ENCODE results near the gene SLC6A12. TPM values are rescaled to one million over a fixed set of nuclear protein-coding genes. Genes with fewer than 3 reads are reported as not detected.

Gene SLC6A12
- total RNA-seq, 2 donors from 2014 or later = 0.70 to 1.3 TPM

DNA sequence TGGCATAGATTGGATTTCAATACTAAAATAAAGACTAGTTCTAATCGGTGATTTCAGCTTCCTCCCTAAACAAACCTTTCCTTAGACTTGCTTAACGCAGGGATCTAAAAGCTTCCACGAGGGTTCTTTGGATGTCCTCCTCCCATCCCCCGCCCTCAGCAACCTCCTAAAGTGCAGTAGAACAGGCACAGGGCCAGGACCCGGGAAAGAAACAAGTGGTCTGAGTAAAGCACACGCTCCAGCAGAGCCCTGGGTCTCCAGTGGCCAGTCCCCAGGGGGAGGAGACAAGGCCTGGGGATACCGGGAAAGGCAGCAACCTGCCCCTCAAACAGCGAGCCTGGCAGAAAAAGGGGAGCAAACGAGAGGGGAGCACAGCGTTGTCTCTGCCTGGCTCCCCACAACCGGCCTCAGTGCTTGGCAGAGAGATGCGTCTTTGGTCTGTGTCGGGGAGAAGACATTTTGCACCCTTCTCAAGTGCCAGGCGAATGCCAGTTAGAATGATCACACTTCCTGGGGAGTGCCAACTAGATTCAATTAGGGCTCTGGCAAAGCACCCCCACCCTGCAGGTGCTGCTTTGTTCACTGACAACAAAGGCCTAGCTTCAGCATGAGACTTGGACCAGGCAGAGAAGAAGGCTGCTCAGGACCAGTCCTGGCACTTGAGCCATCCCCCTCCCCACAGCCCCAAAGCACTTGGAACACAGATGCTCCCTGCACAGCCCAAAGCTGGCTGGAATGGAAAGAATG, 17.1 kb upstream of the SLC6A12 start:
- H3K4me3 Mint-ChIP-seq = no peak overlapping the region
- H3K36me3 Mint-ChIP-seq (ENCODE audit: insufficient read depth in 2 of 2) = peaks cover 0 to 2% of the 10 kb centered on the region in 2 donors
- no peak for DNase-seq
- H3K9me3 Mint-ChIP-seq = peaks cover 1 to 3% of the 10 kb centered on the region in 2 donors
- ATAC-seq (replicated peaks in 1 of 2) = no peak
- H3K27ac Mint-ChIP-seq = no peak overlapping the region
- no peaks in the 10 kb centered on the region for H3K4me1 Mint-ChIP-seq (ENCODE audit: low read depth)
- peaks cover 9% of the 10 kb centered on the region for H3K27me3 Mint-ChIP-seq (ENCODE audit: low read depth)

DNA sequence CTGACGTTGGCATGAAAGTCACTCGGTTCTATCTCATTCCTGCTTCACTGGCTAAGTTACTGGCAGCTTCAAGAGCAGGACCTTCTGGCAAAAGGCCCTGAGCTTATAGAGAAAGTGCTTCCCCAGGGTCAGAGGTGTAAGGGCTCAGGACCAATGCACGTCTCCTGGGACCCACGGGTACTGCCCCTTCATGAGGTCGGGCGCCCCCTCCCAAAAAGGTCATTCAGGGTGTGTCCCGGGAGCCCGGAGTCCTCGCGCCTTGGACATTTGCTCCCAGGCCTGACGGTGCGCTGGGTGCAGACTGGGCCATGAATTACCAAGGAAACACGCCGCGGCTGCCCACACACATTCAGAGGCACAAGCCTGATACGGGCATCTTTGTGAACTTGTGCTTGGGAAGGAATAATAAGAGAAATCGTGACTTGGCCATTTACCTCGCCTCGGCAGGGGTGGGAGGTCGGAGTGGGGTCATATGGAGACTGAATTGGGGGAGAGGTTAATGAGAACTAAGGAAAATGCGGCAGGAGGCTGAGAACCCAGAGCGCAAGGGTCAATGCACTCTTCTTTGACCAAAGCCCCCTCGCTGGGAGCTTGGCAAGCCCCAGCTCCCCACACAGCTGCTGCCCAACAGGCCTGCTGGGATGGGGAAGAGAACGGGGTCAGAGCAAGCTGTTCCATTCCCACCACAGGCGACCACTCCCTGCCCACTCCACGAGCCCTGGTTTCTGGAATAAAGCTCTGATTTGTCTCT, 15.7 kb upstream of the SLC6A12 start:
- Mint-ChIP-seq H3K4me1 (ENCODE audit: low read depth) (no peaks in the 10 kb centered on the region), H3K4me3 (no peak overlapping the region), H3K9me3 (no peaks in the 10 kb centered on the region), H3K27ac (no peak overlapping the region), H3K36me3 (ENCODE audit: insufficient read depth in 2 of 2) (no peaks in the 10 kb centered on the region), H3K27me3 (ENCODE audit: low read depth) (peaks cover 9% of the 10 kb centered on the region)
- DNase-seq (no peak), ATAC-seq (replicated peaks in 1 of 2) (no peak)

DNA sequence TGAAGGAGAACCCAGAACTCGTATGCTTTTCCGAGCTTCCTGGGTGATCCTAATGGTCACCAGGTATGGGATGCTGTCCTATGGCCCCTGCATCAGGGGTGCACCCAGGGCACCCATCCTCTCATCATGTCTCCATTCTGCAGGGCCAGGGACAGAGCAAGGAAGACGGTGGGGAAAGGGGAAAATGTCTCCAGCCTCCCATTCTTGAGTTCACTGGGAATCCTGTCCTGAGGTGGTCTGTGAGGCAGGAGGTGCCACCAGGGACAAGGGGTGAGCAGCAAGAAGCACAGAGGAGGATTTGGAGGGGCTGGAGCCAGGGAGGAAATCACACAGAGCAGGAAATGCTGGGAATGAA, 14.9 kb upstream of the SLC6A12 start:
- Mint-ChIP-seq H3K36me3 (ENCODE audit: insufficient read depth in 2 of 2) (no peaks in the 10 kb centered on the region), H3K4me1 (ENCODE audit: low read depth) (no peaks in the 10 kb centered on the region), H3K4me3 (no peak overlapping the region), H3K9me3 (no peaks in the 10 kb centered on the region), H3K27ac (no peak overlapping the region), H3K27me3 (ENCODE audit: low read depth) (peaks cover 9% of the 10 kb centered on the region)
- ATAC-seq (replicated peaks in 1 of 2) (no peak), DNase-seq (no peak)

DNA sequence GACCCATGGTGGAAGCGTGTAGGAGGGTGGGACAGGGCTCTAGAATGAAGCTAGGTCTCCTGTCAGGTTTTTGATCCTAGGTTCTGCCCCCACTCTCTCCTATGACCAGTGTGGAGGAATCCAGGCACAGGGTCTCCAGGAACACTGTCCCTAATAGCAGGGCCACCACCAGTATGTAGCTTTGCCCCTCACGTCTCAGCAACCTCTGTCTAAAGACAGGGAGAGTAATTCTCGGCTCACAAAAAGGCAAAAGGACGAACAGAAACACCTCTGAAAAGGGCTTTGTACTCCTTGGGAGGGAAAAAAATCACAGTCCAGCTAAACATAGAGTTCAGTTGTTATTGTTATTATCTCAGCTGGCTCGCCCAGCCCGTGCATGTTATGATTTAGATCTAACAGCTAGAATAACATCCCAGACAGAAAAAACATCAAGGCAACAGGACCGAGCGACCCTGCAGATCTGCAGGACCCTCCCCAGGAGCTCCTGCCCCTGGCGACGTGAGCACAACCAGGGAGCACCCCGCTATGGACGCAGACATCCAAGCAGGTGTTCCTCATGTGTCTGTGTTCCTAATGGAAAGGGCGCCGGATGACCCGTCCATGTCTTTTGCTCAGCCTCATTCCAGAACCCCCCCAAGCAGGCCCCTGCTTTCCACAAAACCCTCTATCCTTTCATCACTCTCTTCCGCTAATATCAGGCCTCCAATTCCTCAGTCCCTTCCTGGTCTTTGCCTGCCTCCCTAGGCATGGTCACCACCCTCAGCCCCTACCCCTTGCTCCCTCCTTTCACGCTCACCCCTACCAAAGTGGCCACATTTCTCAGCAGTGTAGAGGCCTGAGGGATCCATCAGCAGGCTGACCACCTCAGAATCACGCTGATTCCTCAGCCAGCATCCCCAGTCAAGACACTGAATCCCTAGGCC, 14.2 kb upstream of the SLC6A12 start:
- no peak overlapping the region for H3K4me3 Mint-ChIP-seq
- DNase-seq (no peak), ATAC-seq (replicated peaks in 1 of 2) (no peak)
- no peaks in the 10 kb centered on the region for H3K9me3 Mint-ChIP-seq
- H3K4me1 Mint-ChIP-seq (ENCODE audit: low read depth) = no peaks in the 10 kb centered on the region
- no peaks in the 10 kb centered on the region for H3K36me3 Mint-ChIP-seq (ENCODE audit: insufficient read depth in 2 of 2)
- peaks cover 9% of the 10 kb centered on the region for H3K27me3 Mint-ChIP-seq (ENCODE audit: low read depth)
- no peak overlapping the region for H3K27ac Mint-ChIP-seq

DNA sequence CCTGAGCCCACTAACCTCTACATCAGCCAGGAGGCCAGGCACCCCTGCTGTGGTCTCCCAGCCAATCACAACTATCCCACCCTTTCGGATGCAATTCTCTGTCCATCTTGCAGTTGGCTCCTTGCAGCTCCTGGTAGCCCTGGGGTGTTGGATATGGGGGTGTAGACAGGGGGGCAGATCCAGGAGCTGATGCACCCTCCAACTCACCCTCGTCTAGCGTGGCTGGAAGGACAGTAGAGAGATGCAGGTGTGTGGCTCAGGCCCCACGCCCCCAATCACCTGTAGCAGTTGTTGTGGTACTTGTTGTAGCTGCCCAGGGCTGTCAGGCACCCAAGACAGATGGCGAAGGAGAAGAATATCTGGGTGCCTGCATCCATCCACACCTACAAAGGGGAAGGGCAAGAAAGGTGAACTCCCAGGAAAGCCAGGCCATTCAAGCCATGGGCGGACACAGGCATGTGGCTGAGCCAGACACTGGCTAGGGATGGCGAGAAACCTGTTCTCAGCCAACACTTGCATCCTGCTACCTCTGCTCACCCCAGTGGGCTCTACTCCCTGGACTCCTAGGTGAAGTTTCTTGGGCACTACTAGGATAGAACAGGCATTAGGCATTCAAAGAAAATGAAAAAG, 13.4 kb upstream of the SLC6A12 start:
- Mint-ChIP-seq H3K4me3 (no peak overlapping the region), H3K36me3 (ENCODE audit: insufficient read depth in 2 of 2) (no peaks in the 10 kb centered on the region), H3K4me1 (ENCODE audit: low read depth) (no peaks in the 10 kb centered on the region), H3K27ac (no peak overlapping the region), H3K27me3 (ENCODE audit: low read depth) (peaks cover 9% of the 10 kb centered on the region), H3K9me3 (no peaks in the 10 kb centered on the region)
- DNase-seq (no peak), ATAC-seq (replicated peaks in 1 of 2) (no peak)

DNA sequence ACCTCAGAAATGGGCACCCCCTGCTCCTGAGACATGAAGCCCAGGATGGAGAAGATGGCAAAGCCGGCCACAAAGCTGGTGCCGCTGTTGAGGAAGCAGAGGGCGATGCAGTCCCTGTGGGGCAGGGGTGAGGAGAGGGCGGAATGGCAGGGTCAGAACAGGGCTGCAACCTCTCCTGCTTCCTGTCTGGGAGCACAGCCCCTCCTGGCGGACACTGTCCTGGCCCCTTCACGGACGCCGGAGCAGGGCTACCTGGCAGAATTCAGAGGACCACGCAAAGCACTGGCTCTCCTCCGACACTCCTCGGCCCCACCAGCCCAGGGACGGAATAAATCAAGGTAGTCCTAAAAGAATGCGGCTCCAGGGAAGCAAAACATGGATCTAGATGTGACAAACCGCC, 12.4 kb upstream of the SLC6A12 start:
- H3K27ac Mint-ChIP-seq = no peak overlapping the region
- no peaks in the 10 kb centered on the region for H3K36me3 Mint-ChIP-seq (ENCODE audit: insufficient read depth in 2 of 2)
- DNase-seq (no peak), ATAC-seq (replicated peaks in 1 of 2) (no peak)
- no peaks in the 10 kb centered on the region for H3K9me3 Mint-ChIP-seq
- H3K27me3 Mint-ChIP-seq (ENCODE audit: low read depth) = peaks cover 9% of the 10 kb centered on the region
- H3K4me3 Mint-ChIP-seq = no peak overlapping the region
- H3K4me1 Mint-ChIP-seq (ENCODE audit: low read depth) = no peaks in the 10 kb centered on the region

DNA sequence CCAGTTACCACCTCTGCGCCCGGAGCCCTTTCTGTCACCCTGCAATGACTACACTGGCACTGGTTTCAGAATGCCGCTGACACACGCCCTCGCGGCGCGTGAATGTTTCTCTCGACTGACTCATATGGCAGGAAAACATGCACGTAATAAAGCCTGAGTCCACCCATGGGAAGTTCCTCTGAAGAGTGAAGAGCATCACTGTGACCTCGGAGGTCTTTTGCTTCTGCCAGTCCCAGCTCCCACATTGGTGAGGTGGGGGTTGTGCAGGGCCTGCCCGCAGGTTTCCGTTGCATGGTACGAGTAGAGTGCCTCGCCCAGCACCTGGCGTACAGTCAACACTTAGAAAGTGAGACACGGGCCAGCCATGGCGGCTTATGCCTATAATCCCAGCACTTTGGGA, 11.1 kb upstream of the SLC6A12 start:
- Mint-ChIP-seq H3K9me3 (no peaks in the 10 kb centered on the region), H3K4me1 (ENCODE audit: low read depth) (no peaks in the 10 kb centered on the region), H3K27ac (no peak overlapping the region), H3K27me3 (ENCODE audit: low read depth) (peaks cover 9% of the 10 kb centered on the region), H3K36me3 (ENCODE audit: insufficient read depth in 2 of 2) (no peaks in the 10 kb centered on the region), H3K4me3 (no peak overlapping the region)
- ATAC-seq (replicated peaks in 1 of 2) = peak in 1 of 2 donors; percentile 29
- peak in 1 of 2 donors; percentile 8 for DNase-seq

DNA sequence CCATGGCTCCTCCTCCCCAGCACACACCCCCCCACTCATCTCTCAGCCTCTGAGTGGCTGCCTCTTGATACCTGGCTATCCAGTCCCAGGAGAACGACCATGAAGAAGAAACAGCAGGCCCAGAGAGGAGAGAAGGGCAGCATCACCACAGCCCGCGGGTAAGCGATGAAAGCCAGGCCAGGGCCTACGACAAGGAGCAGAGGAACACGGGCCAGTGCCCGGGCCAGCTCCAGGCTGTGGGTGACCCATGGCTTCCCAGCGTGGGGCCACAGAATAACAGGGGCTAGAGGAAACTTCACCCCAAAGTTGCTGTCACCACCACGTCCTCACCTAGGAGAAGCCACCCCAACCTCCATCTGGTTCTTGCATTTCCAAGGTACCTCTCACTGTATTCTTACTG, 10.4 kb upstream of the SLC6A12 start:
- Mint-ChIP-seq H3K27ac (no peak overlapping the region), H3K27me3 (ENCODE audit: low read depth) (peaks cover 9% of the 10 kb centered on the region), H3K36me3 (ENCODE audit: insufficient read depth in 2 of 2) (no peaks in the 10 kb centered on the region), H3K4me1 (ENCODE audit: low read depth) (no peaks in the 10 kb centered on the region), H3K4me3 (no peak overlapping the region), H3K9me3 (no peaks in the 10 kb centered on the region)
- no peak for ATAC-seq (replicated peaks in 1 of 2)
- DNase-seq = no peak

DNA sequence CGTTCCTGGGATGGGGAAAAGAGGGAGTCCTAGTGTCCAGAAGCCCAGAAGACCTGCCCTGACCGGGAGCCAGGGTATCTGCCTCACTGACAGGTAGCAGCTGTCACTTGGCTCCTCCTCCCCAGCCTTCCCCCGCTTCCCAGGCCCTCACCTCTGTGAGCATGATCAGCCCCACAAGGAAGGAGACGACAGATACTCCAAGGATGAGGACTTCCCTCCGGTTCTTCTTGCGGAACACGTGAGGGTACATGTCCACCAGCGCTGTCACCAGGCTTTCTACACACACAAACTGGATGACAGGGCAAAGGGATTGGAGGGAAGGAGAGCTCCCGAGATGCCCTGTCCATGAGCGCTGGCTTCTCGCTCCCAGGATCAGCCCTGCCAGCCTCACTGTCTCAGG, 9.9 kb upstream of the SLC6A12 start:
- Mint-ChIP-seq H3K4me1 (ENCODE audit: low read depth) (no peaks in the 10 kb centered on the region), H3K9me3 (no peaks in the 10 kb centered on the region), H3K27me3 (ENCODE audit: low read depth) (peaks cover 6% of the 10 kb centered on the region), H3K27ac (no peak overlapping the region), H3K4me3 (no peak overlapping the region), H3K36me3 (ENCODE audit: insufficient read depth in 2 of 2) (no peaks in the 10 kb centered on the region)
- no peak for ATAC-seq (replicated peaks in 1 of 2)
- no peak for DNase-seq

DNA sequence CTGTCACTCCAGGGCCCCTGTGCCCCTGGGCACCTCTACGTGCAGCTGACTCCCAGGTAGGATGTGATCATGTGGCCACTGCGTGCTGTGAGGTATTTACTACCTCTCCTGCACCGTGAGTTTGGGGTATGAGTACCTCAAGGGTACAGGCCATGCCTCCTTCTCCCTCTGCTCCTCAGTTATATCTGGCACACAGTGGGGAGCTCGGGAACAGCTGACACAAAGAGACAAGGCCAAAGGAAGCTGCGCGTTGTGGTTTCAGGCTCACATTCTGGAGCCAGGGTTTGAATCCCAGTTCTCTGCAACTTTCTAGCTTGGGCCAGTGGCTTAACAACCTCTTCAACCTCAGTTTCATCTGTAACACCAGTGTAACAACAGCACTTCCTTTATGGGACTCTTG, 7.8 kb upstream of the SLC6A12 start:
- ATAC-seq (replicated peaks in 1 of 2) = no peak
- Mint-ChIP-seq H3K27ac (no peak overlapping the region), H3K36me3 (ENCODE audit: insufficient read depth in 2 of 2) (no peaks in the 10 kb centered on the region), H3K4me3 (no peak overlapping the region), H3K9me3 (no peaks in the 10 kb centered on the region), H3K4me1 (ENCODE audit: low read depth) (no peaks in the 10 kb centered on the region), H3K27me3 (ENCODE audit: low read depth) (peaks cover 5% of the 10 kb centered on the region)
- no peak for DNase-seq

DNA sequence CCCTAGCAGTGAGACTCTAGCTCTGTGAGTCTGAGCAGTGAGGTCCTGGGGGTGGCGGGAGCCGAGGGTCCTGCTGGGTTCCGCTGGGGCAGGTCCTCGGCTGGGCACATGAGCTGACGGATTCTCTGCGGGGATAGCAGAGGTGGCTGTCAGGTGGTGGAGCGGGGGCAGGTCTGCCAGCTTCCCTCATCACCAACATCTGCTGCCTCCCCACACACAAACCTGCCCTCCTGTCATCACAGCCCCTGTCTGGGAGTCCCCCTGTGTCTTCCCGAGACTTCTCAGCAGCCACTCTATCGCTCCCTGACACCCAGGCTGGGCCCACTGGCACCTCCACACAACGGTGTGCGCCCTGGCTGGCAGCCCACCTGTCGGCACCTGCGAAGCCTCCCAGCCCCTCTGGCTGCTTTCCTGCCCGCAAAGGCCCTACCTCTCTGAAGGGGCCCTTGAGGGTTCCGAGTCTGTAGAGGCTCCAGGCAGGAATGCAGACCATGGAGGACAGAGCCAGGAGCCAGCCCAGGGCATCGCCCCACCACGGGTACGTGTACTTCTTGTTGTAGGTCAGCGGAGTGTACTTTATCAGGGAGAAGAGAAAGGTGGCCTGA, 7.1 kb upstream of the SLC6A12 start:
- peaks cover 5% of the 10 kb centered on the region for H3K27me3 Mint-ChIP-seq (ENCODE audit: low read depth)
- H3K9me3 Mint-ChIP-seq = no peaks in the 10 kb centered on the region
- no peaks in the 10 kb centered on the region for H3K4me1 Mint-ChIP-seq (ENCODE audit: low read depth)
- ATAC-seq (replicated peaks in 1 of 2) = no peak
- H3K36me3 Mint-ChIP-seq (ENCODE audit: insufficient read depth in 2 of 2) = no peaks in the 10 kb centered on the region
- no peak for DNase-seq
- no peak overlapping the region for H3K27ac Mint-ChIP-seq
- no peak overlapping the region for H3K4me3 Mint-ChIP-seq

DNA sequence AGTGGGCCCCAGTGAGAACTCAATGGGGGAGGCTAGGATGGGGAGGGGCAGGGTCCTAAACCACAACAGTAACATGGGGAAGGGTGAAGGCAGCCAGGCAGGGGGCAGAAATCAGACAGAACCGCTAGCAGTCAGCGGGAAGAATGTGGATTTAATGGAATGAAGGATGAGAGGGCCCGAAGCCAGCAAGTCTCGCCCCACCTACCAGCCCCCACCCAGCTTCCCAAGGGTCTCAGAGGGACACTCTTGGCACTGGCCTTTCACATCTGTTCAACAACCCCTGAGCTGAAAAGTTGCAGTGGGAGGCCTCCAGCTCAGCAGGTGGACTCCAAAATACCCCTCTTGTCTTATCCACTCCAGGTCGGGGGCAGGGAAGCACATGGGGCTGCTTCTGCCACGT, 6.5 kb upstream of the SLC6A12 start:
- Mint-ChIP-seq H3K9me3 (no peaks in the 10 kb centered on the region), H3K4me3 (no peak overlapping the region), H3K4me1 (ENCODE audit: low read depth) (no peaks in the 10 kb centered on the region), H3K36me3 (ENCODE audit: insufficient read depth in 2 of 2) (no peaks in the 10 kb centered on the region), H3K27ac (no peak overlapping the region), H3K27me3 (ENCODE audit: low read depth) (peaks cover 5% of the 10 kb centered on the region)
- no peak for ATAC-seq (replicated peaks in 1 of 2)
- DNase-seq = no peak
